NCI-H1092 (cell line): ENCODE data around the gene POLR2C.
"Not testable (repeated sequence)": the region's sequence is repeated elsewhere in the genome, so short reads cannot be mapped to it uniquely, and the experiment has no call there.

ENCODE experiments used
- DNase-seq: peaks from one replicate; lab custom pipeline; 2025; lab: John Stamatoyannopoulos, UW

The POLR2C gene

GRCh38 chr16:57479976-57480753, 17.7 kb downstream of the POLR2C start:
- DNase-seq = no peak

GRCh38 chr16:57480754-57481230, 18.3 kb downstream of the POLR2C start:
- no peak for DNase-seq

- no peak for DNase-seq
Observed at GRCh38 chr16:57481421-57481820, 18.9 kb downstream of the POLR2C start.

GRCh38 chr16:57482845-57483545, 20.5 kb downstream of the POLR2C start:
- DNase-seq = no peak

GRCh38 chr16:57483725-57484514, 21.4 kb downstream of the POLR2C start:
- no peak for DNase-seq

- no peak for DNase-seq
Observed at GRCh38 chr16:57484515-57485005, 22.1 kb downstream of the POLR2C start.

- no peak for DNase-seq
Observed at GRCh38 chr16:57485091-57485915, 22.8 kb downstream of the POLR2C start.

- peak; percentile 42 for DNase-seq
Observed at GRCh38 chr16:57485916-57486857, 23.7 kb downstream of the POLR2C start, which contains the start of gene DOK4. Gene DOK4, minus strand, starts transcription at chr16:57486493. Its CDS starts 6,986 bp downstream, at chr16:57479507.

GRCh38 chr16:57486858-57487834, 24.7 kb downstream of the POLR2C start:
- no peak for DNase-seq

GRCh38 chr16:57489229-57489628, 26.8 kb downstream of the POLR2C start:
- DNase-seq = no peak

GRCh38 chr16:57493767-57494166, 31.3 kb downstream of the POLR2C start:
- DNase-seq = no peak

GRCh38 chr16:57497121-57497520, 34.6 kb downstream of the POLR2C start:
- DNase-seq = no peak

GRCh38 chr16:57498031-57498430, 35.6 kb downstream of the POLR2C start:
- DNase-seq = no peak

- DNase-seq = not testable (repeated sequence)
Observed at GRCh38 chr16:57499941-57500340, 37.5 kb downstream of the POLR2C start.

GRCh38 chr16:57500578-57501111, 38.2 kb downstream of the POLR2C start:
- DNase-seq = no peak

GRCh38 chr16:57501492-57501891, 39.0 kb downstream of the POLR2C start:
- no peak for DNase-seq

- DNase-seq = peak; percentile 34
Observed at GRCh38 chr16:57502048-57502775, 39.7 kb downstream of the POLR2C start.

GRCh38 chr16:57503366-57503765, 40.9 kb downstream of the POLR2C start:
- DNase-seq = peak; percentile 18
